ENCODE results near the gene SSBP3. TPM values are rescaled to one million over a fixed set of nuclear protein-coding genes. Genes with fewer than 3 reads are reported as not detected.

Gene SSBP3
- total and polyA plus RNA-seq, 9 of the 15 experiments (the other 6 are each of a cell fraction or from before 2014, with no cell fraction given), result 8.7 to 108 (median 33.8) TPM

GRCh38 chr1:54337928-54338327 lies 68.3 kb downstream of the SSBP3 start:
- H3K36me3 ChIP-seq (ENCODE audit: control insufficient read depth, insufficient read depth, low read length), result peaks cover 27% of the 10 kb centered on the region; the same call in 2 of the 3 replicates
- intact Hi-C loops (cut with micrococcal nuclease), result no loop called here
- no TSS peak for BruUV-seq (replicated peaks)
- H3K9me1 ChIP-seq (ENCODE audit: control insufficient read depth, insufficient read depth, low read length), result no peaks in the 10 kb centered on the region
- H3K4me3 ChIP-seq, result no peak overlapping the region
- CTCF ChIA-PET (ENCODE audit: low intra/inter-chr PET ratio), result no interaction called here
- peaks cover 35% of the 10 kb centered on the region for H4K20me1 ChIP-seq (replicated peaks; ENCODE audit: control insufficient read depth, insufficient read depth, low read length)
- H3K27me3 ChIP-seq (ENCODE audit: control insufficient read depth in 2 of 2, insufficient read depth in 2 of 2, low read length in 2 of 2), result no peaks in the 10 kb centered on the region
- ATAC-seq (no peak), DNase-seq (ENCODE audit: extremely low read depth in 1 of 4, low spot score in 3 of 4) (no peak), FAIRE-seq (no peak)
- H3K4me1 ChIP-seq (replicated peaks in 1 of 2; ENCODE audit: control insufficient read depth in 2 of 2, insufficient read depth in 2 of 2, low read length in 2 of 2), result peaks cover 0 to 1% of the 10 kb centered on the region in 2 experiments; a peak in 2 of 5 replicates
- POLR2A ChIA-PET, result interaction anchor here (0.6 to 1.2 kb wide), 3 partner anchors 11 to 40 kb away, joined by 3 to 4 read pairs (median 3); no protein-coding TSS in a partner anchor
- H3K27ac ChIP-seq (ENCODE audit: extremely low read depth, low read depth, low read length), result no peak overlapping the region
- no peak overlapping the region for H3K4me2 ChIP-seq (ENCODE audit: insufficient read depth, low read length)
- in situ Hi-C loops (cut with MboI), result no loop called here
- 86% methylated on average over 7 of the region's 7 CpGs for WGBS (ENCODE audit: insufficient coverage, low coverage, missing lambda C conversion rate)
- TF ChIP-seq SRSF1 (IDR thresholded peaks at IDR 0.05; ENCODE audit: low read depth, low read length) (no peak), ZKSCAN8 (CRISPR knock-in tag; IDR thresholded peaks at IDR 0.05) (no peak), KAT2B (IDR thresholded peaks at IDR 0.05; ENCODE audit: low read depth, low read length) (no peak), NFE2L1 (tag; IDR thresholded peaks at IDR 0.05; ENCODE audit: borderline replicate concordance, low read depth) (no peak), TAF15 (IDR thresholded peaks at IDR 0.05; ENCODE audit: low read depth, low read length) (no peak), TFAP4 (CRISPR knock-in tag; IDR thresholded peaks at IDR 0.05; ENCODE audit: borderline replicate concordance) (no peak), ZNF77 (CRISPR knock-in tag; IDR thresholded peaks at IDR 0.05) (no peak), NFIC (IDR thresholded peaks at IDR 0.05) (no peak), TBP (optimal IDR thresholded peaks at IDR 0.05; ENCODE audit: low read depth, low read length) (no peak), POU5F1 (IDR thresholded peaks at IDR 0.05; ENCODE audit: borderline replicate concordance, low read depth, low read length, partially characterized antibody) (no peak), ZNF134 (CRISPR knock-in tag; conservative IDR thresholded peaks at IDR 0.05) (no peak)
- TF ChIP-seq, protein P1, sequence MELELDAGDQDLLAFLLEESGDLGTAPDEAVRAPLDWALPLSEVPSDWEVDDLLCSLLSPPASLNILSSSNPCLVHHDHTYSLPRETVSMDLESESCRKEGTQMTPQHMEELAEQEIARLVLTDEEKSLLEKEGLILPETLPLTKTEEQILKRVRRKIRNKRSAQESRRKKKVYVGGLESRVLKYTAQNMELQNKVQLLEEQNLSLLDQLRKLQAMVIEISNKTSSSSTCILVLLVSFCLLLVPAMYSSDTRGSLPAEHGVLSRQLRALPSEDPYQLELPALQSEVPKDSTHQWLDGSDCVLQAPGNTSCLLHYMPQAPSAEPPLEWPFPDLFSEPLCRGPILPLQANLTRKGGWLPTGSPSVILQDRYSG (tag; conservative IDR thresholded peaks at IDR 0.05; ENCODE audit: low read depth), result no peak
- TF ChIP-seq, protein P2, sequence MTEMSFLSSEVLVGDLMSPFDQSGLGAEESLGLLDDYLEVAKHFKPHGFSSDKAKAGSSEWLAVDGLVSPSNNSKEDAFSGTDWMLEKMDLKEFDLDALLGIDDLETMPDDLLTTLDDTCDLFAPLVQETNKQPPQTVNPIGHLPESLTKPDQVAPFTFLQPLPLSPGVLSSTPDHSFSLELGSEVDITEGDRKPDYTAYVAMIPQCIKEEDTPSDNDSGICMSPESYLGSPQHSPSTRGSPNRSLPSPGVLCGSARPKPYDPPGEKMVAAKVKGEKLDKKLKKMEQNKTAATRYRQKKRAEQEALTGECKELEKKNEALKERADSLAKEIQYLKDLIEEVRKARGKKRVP (CRISPR knock-in tag; IDR thresholded peaks at IDR 0.05), result no peak
- H2AFZ ChIP-seq (ENCODE audit: low read depth, low read length), result no peak overlapping the region
- H3K9ac ChIP-seq (ENCODE audit: insufficient read depth in 1 of 2, low read depth in 2 of 2, low read length in 2 of 2), result no peak overlapping the region
- peaks cover 35% of the 10 kb centered on the region for H3K79me2 ChIP-seq (ENCODE audit: control insufficient read depth, insufficient read depth, low read length)
- H3K9me3 ChIP-seq (replicated peaks; ENCODE audit: control insufficient read depth, insufficient read depth, low read depth, low read length), result no peaks in the 10 kb centered on the region
